ENCODE data around the gene IRAK2.

GRCh38 chr3:10285272-10286132 is 120.8 kb downstream of the IRAK2 start:
- no peak for TF ChIP-seq EZH2 (IDR thresholded peaks at IDR 0.05; ENCODE audit: borderline replicate concordance)
- TF ChIP-seq CTCF (IDR thresholded peaks at IDR 0.05; ENCODE audit: poor library complexity), result no peak
